ENCODE measurements around the gene KPNA1. TPM values are rescaled to one million over a fixed set of nuclear protein-coding genes. Genes with fewer than 3 reads are reported as not detected.
"Not testable (repeated sequence)": the region's sequence is repeated elsewhere in the genome, so short reads cannot be mapped to it uniquely, and the experiment has no call there.

The KPNA1 gene
- total RNA-seq, 1 experiment from 2014 or later, result 34.8 TPM

- peak; percentile 68 for DNase-seq (ENCODE audit: low read depth, low spot score)
- in situ Hi-C loops (cut with HindIII; ENCODE audit: low pct_unique_long_range_greater_than_20kb, low sequenced_read_pairs), result no loop called here
Measured at GRCh38 chr3:122533931-122534334, 19.2 kb upstream of the KPNA1 start.

DNA sequence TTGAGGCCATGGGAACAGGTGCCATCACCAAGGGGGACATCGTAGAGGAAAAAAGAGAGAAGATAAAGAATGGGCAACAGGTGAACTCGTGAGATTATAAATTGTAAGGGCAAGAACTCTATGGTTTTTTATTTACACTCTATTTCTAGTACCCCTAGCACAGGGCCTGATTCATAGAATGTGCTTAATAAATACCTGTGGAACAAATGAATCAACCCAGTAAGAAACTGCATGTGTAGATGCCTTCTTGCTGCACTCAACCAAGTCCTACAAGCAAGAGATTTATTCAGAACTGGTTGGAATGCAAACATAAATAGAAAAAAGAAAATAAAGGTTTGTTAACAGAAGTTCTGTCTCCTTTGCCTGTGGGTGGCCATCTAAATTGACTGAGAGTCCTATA lies 18.7 kb upstream of the KPNA1 start:
- in situ Hi-C loops (cut with HindIII; ENCODE audit: low pct_unique_long_range_greater_than_20kb, low sequenced_read_pairs), result no loop called here
- no peak for DNase-seq (ENCODE audit: low read depth, low spot score)

GRCh38 chr3:122530164-122530563 lies 15.4 kb upstream of the KPNA1 start:
- DNase-seq (ENCODE audit: low read depth, low spot score), result no peak
- in situ Hi-C loops (cut with HindIII; ENCODE audit: low pct_unique_long_range_greater_than_20kb, low sequenced_read_pairs), result no loop called here

- DNase-seq (ENCODE audit: low read depth, low spot score), result no peak
- in situ Hi-C loops (cut with HindIII; ENCODE audit: low pct_unique_long_range_greater_than_20kb, low sequenced_read_pairs), result no loop called here
Measured at GRCh38 chr3:122523317-122523716, 8.6 kb upstream of the KPNA1 start.

- DNase-seq (ENCODE audit: low read depth, low spot score), result no peak
- in situ Hi-C loops (cut with HindIII; ENCODE audit: low pct_unique_long_range_greater_than_20kb, low sequenced_read_pairs), result no loop called here
Measured at GRCh38 chr3:122520861-122521260, 6.1 kb upstream of the KPNA1 start.

DNA sequence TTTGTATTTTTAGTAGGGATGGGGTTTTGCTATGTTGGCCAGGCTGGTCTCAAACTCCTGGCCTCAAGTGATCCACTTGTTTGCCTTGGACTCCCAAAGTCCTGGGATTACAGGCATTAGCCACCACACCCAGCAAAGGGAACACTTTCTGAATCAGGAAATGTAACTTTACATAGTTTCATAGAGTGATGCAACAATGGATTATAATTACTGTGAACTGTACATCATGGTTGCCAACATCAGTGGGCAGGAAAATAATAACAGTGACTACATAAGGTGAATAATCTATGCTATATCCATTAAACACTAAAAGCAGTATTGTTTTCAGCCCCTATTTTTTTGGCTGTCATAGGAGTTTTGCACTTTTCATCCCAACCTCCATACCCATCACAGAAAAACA lies 5.0 kb upstream of the KPNA1 start:
- in situ Hi-C loops (cut with HindIII; ENCODE audit: low pct_unique_long_range_greater_than_20kb, low sequenced_read_pairs), result no loop called here
- no peak for DNase-seq (ENCODE audit: low read depth, low spot score)

DNA sequence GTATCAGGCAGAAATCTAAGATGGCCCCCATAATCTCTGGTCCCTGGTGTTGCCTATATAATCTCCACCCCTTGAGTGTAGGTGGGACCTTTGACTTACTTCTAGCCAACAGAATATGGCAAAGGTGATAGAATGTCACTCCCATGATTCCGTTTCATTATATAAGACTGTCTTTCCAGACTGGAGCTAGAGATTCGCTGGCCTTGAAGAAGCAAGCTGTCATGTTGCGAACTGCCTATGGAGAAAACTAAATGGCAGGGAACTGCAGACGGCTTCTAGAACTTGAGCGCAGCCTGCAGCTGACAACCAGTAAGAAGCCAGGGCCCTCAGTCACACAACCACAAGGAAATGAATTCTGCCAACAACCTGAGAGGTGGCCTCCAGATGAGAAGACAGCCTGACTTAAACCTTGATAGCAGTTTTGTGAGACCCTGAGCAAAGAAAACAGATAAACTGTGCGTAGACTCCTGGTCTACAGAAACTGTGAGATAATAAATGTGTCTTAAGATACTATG lies 2.2 kb upstream of the KPNA1 start:
- no peak for DNase-seq (ENCODE audit: low read depth, low spot score)
- in situ Hi-C loops (cut with HindIII; ENCODE audit: low pct_unique_long_range_greater_than_20kb, low sequenced_read_pairs), result no loop called here

GRCh38 chr3:122515870-122516269 lies 1.1 kb upstream of the KPNA1 start:
- DNase-seq (ENCODE audit: low read depth, low spot score), result no peak
- in situ Hi-C loops (cut with HindIII; ENCODE audit: low pct_unique_long_range_greater_than_20kb, low sequenced_read_pairs), result no loop called here

DNA sequence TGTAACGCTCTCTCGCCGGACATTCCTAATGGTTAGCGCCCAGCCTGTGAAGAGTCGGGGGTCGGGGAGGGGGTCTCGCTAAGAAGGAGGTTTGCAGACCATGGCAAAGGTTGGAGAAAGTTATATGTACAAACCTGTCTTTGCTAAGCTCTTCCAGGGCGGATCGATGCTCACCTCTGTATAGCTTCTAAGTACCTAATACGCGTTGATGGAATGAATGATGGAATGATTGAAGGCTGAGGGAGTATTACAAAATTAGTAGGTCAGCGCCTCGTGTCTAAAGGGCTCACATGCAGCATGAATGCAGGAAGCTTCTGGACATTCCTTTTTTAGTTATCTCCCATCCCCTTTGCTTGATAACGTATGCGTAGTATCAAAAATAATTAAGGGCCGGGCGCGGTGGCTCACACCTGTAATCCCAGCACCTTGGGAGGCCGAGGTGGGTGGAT lies 305 bp upstream of the KPNA1 start:
- in situ Hi-C loops (cut with HindIII; ENCODE audit: low pct_unique_long_range_greater_than_20kb, low sequenced_read_pairs), result no loop called here
- no peak for DNase-seq (ENCODE audit: low read depth, low spot score)

GRCh38 chr3:122513386-122514122 lies 1.2 kb downstream of the KPNA1 start:
- in situ Hi-C loops (cut with HindIII; ENCODE audit: low pct_unique_long_range_greater_than_20kb, low sequenced_read_pairs), result no loop called here
- DNase-seq (ENCODE audit: low read depth, low spot score), result peak; percentile 24

DNA sequence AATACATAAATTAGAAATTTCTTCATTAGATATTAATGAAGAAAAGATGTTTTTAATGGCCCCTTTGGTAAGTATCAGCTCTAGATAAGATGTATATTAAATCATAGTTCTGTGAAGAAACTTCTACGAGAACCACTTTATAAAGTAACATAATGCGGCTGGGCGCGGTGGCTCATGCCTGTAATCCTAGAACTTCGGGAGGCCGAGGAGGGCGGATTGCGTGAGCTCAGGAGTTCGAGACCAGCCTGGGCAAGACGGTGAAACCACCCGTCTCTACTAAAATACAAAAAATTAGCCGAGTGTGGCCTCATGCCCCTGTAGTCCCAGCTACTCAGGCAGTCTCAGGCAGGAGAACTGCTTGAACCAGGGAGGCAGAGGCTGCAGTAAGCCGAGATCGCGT lies 2.5 kb downstream of the KPNA1 start:
- no peak for DNase-seq (ENCODE audit: low read depth, low spot score)
- in situ Hi-C loops (cut with HindIII; ENCODE audit: low pct_unique_long_range_greater_than_20kb, low sequenced_read_pairs), result no loop called here

GRCh38 chr3:122510878-122511535 lies 3.7 kb downstream of the KPNA1 start:
- no peak for DNase-seq (ENCODE audit: low read depth, low spot score)
- in situ Hi-C loops (cut with HindIII; ENCODE audit: low pct_unique_long_range_greater_than_20kb, low sequenced_read_pairs), result no loop called here

GRCh38 chr3:122508944-122509343 lies 5.8 kb downstream of the KPNA1 start:
- DNase-seq (ENCODE audit: low read depth, low spot score), result peak; percentile 69
- in situ Hi-C loops (cut with HindIII; ENCODE audit: low pct_unique_long_range_greater_than_20kb, low sequenced_read_pairs), result not testable (repeated sequence)

DNA sequence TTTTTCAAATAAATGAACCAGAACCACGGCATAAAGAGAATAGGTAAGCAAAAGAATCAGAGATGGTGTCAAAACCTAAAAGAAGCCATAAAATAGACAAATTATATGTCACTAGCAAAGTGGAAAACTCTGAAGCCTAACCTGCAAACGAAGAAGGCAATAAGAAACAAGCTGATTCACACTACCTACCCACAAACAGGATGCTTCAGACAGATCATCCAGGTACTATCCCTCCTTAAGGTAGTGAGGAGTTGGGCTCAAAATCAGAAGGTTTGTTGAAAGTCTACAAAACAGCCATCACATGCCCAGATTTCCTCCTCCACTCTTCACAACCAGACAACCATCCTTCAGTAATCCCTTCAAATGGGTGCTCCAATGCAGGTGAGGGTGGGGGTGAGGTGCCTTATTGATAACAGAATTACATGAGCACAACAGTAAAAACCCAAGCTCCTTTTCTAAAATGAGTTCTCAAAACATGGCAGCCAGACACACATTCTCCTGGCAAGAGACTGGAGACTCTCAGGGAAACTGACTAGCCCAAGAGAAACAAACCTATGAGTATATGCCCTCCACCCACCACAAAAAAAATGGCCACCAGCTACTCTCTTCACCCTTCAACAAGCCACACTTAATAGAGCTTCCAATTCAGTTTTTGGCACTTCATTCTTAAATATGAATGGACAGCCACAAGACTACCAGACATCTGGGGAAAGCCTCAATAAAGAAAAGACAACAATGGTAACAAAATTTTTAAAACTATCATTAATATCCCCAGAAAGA lies 6.4 kb downstream of the KPNA1 start:
- peak; percentile 17 for DNase-seq (ENCODE audit: low read depth, low spot score)
- in situ Hi-C loops (cut with HindIII; ENCODE audit: low pct_unique_long_range_greater_than_20kb, low sequenced_read_pairs), result no loop called here

- in situ Hi-C loops (cut with HindIII; ENCODE audit: low pct_unique_long_range_greater_than_20kb, low sequenced_read_pairs), result no loop called here
- DNase-seq (ENCODE audit: low read depth, low spot score), result no peak
Measured at GRCh38 chr3:122506450-122506849, 8.3 kb downstream of the KPNA1 start.

DNA sequence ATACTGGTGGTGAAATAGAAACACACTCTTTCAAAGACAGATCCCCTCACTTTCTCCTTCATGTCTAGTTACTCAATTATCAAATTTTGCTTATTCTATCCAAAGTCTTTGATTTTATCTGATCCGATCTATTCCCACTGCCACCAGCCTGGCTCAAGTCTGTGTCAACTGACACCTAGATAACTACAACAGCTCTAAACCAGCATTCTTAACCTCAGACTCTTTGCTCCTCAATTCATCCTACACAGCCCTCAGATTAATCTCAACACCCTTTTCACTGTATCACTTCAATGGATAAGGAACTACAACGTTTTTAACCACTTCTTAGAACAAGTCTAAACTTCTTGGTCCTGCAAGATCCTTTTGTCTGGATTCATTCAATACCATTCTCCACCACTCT lies 9.1 kb downstream of the KPNA1 start:
- in situ Hi-C loops (cut with HindIII; ENCODE audit: low pct_unique_long_range_greater_than_20kb, low sequenced_read_pairs), result no loop called here
- DNase-seq (ENCODE audit: low read depth, low spot score), result no peak

- DNase-seq (ENCODE audit: low read depth, low spot score), result no peak
- in situ Hi-C loops (cut with HindIII; ENCODE audit: low pct_unique_long_range_greater_than_20kb, low sequenced_read_pairs), result no loop called here
Measured at GRCh38 chr3:122502941-122503340, 11.8 kb downstream of the KPNA1 start.

GRCh38 chr3:122502139-122502538 lies 12.6 kb downstream of the KPNA1 start:
- in situ Hi-C loops (cut with HindIII; ENCODE audit: low pct_unique_long_range_greater_than_20kb, low sequenced_read_pairs), result no loop called here
- DNase-seq (ENCODE audit: low read depth, low spot score), result no peak
